Measurements from ENCODE around the gene CMSS1. TPM values are rescaled to one million over a fixed set of nuclear protein-coding genes. Genes with fewer than 3 reads are reported as not detected.

Gene CMSS1
- total and polyA plus RNA-seq, 4 donors, result 3.8 to 19.5 (median 7.5) TPM

GRCh38 chr3:100144255-100144866 lies 326.7 kb downstream of the CMSS1 start:
- 93% methylated on average over 1 of the region's 1 CpG for WGBS
- Histone ChIP-seq H3K9ac (ENCODE audit: low read depth in 1 of 2, low read length in 2 of 2) (no peak overlapping the region), H3K4me3 (ENCODE audit: low read depth in 1 of 3, low read length in 3 of 3) (no peak overlapping the region), H3K27me3 (ENCODE audit: control insufficient read depth in 4 of 4, insufficient read depth in 4 of 4, low read length in 3 of 4) (no peaks in the 10 kb centered on the region), H3K27ac (ENCODE audit: low read depth in 1 of 2, low read length in 2 of 2) (no peak overlapping the region), H3K36me3 (ENCODE audit: control insufficient read depth in 4 of 4, insufficient read depth in 3 of 4, low read depth in 1 of 4, low read length in 3 of 4) (no peaks in the 10 kb centered on the region), H3K4me1 (ENCODE audit: control insufficient read depth in 4 of 4, insufficient read depth in 4 of 4, low read length in 3 of 4) (no peaks in the 10 kb centered on the region), H3K9me3 (ENCODE audit: control insufficient read depth in 4 of 4, low read length in 3 of 4) (peaks cover 1 to 5% (median 2%) of the 10 kb centered on the region in 4 donors)
- DNase-seq (ENCODE audit: low spot score), result no peak
- TF ChIP-seq GABPA (IDR thresholded peaks at IDR 0.05 in 1 of 2, conservative IDR thresholded peaks at IDR 0.05 in 1 of 2) (no peak), REST (IDR thresholded peaks at IDR 0.05) (no peak)

GRCh38 chr3:100149130-100149529 lies 331.5 kb downstream of the CMSS1 start:
- no peak for TF ChIP-seq EGR1 (IDR thresholded peaks at IDR 0.05; ENCODE audit: low read depth in 2 of 2)
- TF ChIP-seq ATF3 (IDR thresholded peaks at IDR 0.05), result no peak
- TF ChIP-seq RAD21 (IDR thresholded peaks at IDR 0.05), result no peak
- TF ChIP-seq SP1 (IDR thresholded peaks at IDR 0.05), result no peak
- TF ChIP-seq RXRA (IDR thresholded peaks at IDR 0.05), result no peak
- TF ChIP-seq HNF4A (conservative IDR thresholded peaks at IDR 0.05), result no peak
- Histone ChIP-seq H3K4me1 (ENCODE audit: control insufficient read depth in 4 of 4, insufficient read depth in 4 of 4, low read length in 3 of 4) (no peaks in the 10 kb centered on the region), H3K27ac (ENCODE audit: low read depth in 1 of 2, low read length in 2 of 2) (no peak overlapping the region), H3K4me3 (ENCODE audit: low read depth in 1 of 3, low read length in 3 of 3) (no peak overlapping the region), H3K27me3 (ENCODE audit: control insufficient read depth in 4 of 4, insufficient read depth in 4 of 4, low read length in 3 of 4) (no peaks in the 10 kb centered on the region), H3K36me3 (ENCODE audit: control insufficient read depth in 4 of 4, insufficient read depth in 3 of 4, low read depth in 1 of 4, low read length in 3 of 4) (peaks cover 0 to 2% (median 0%) of the 10 kb centered on the region in 4 donors), H3K9me3 (ENCODE audit: control insufficient read depth in 4 of 4, low read length in 3 of 4) (no peaks in the 10 kb centered on the region), H3K9ac (ENCODE audit: low read depth in 1 of 2, low read length in 2 of 2) (no peak overlapping the region)
- no peak for DNase-seq (ENCODE audit: low spot score)
- WGBS, result 64% methylated on average over 2 of the region's 2 CpGs

DNA sequence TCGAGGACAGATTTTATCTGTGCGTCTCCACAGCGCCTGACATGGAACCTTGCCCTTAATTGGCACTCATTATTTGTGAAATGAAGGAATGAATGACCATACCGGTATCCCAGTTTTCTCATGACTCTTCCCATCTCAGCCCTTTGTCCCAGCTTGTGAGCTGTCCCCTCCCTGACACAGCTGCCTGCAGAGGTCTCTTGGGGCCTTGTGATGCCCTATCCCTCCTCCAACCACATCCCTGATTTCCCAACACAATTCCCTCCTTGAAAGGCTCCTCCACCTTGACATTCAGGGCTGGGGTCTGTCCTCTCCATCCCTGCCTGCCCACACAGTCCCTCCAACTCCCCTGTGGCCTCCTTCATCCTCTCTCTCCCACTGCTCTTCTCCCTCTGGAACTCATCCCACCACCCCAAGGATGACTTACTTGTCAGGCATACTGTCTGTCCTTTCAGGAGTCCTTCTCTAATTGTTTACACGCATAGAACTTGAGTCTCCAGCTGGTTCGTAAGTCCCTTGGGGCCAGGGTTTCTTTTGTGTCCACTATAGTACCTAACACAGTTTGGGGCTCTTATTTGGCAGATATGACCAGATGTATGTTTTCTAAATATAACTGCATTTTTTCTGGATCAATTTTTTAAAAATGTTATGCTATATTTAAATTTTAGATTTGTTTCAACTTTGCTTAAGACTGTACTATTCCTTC lies 332.2 kb downstream of the CMSS1 start:
- H3K36me3 ChIP-seq (ENCODE audit: control insufficient read depth in 4 of 4, insufficient read depth in 3 of 4, low read depth in 1 of 4, low read length in 3 of 4), result peaks cover 0 to 2% (median 0%) of the 10 kb centered on the region in 4 donors
- H3K9me3 ChIP-seq (ENCODE audit: control insufficient read depth in 4 of 4, low read length in 3 of 4), result no peaks in the 10 kb centered on the region
- H3K9ac ChIP-seq (ENCODE audit: low read depth in 1 of 2, low read length in 2 of 2), result no peak overlapping the region
- no peaks in the 10 kb centered on the region for H3K27me3 ChIP-seq (ENCODE audit: control insufficient read depth in 4 of 4, insufficient read depth in 4 of 4, low read length in 3 of 4)
- 96% methylated on average over 6 of the region's 6 CpGs for WGBS
- no peak overlapping the region for H3K4me3 ChIP-seq (ENCODE audit: low read depth in 1 of 3, low read length in 3 of 3)
- no peak overlapping the region for H3K27ac ChIP-seq (ENCODE audit: low read depth in 1 of 2, low read length in 2 of 2)
- no peak for DNase-seq (ENCODE audit: low spot score)
- TF ChIP-seq FOXA2 (IDR thresholded peaks at IDR 0.05) (no peak), MAX (IDR thresholded peaks at IDR 0.05) (no peak), FOXA1 (IDR thresholded peaks at IDR 0.05) (no peak), HNF4G (IDR thresholded peaks at IDR 0.05) (no peak), YY1 (IDR thresholded peaks at IDR 0.05) (no peak), REST (IDR thresholded peaks at IDR 0.05) (no peak)
- TF ChIP-seq, protein P1, sequence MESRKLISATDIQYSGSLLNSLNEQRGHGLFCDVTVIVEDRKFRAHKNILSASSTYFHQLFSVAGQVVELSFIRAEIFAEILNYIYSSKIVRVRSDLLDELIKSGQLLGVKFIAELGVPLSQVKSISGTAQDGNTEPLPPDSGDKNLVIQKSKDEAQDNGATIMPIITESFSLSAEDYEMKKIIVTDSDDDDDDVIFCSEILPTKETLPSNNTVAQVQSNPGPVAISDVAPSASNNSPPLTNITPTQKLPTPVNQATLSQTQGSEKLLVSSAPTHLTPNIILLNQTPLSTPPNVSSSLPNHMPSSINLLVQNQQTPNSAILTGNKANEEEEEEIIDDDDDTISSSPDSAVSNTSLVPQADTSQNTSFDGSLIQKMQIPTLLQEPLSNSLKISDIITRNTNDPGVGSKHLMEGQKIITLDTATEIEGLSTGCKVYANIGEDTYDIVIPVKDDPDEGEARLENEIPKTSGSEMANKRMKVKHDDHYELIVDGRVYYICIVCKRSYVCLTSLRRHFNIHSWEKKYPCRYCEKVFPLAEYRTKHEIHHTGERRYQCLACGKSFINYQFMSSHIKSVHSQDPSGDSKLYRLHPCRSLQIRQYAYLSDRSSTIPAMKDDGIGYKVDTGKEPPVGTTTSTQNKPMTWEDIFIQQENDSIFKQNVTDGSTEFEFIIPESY (IDR thresholded peaks at IDR 0.05), result no peak
- H3K4me1 ChIP-seq (ENCODE audit: control insufficient read depth in 4 of 4, insufficient read depth in 4 of 4, low read length in 3 of 4), result no peaks in the 10 kb centered on the region
